GM12878 (cell line): ENCODE measurements around the gene MLXIP. TPM values are rescaled to one million over a fixed set of nuclear protein-coding genes. Genes with fewer than 3 reads are reported as not detected.

Experiments used
- ATAC-seq: fragments of 200-7000 bp; cut with Tn5 transposase; 3 replicates; pipeline ENCODE4 v1.9.1; 2020; ENCODE audit warnings: mild to moderate bottlenecking, moderate library complexity
- BruUV-seq: library from RNA; stranded (reverse); fragments of 400-500 nt; replicated peaks from 2 replicates; lab custom pipeline; 2021; lab: Mats Ljungman, UMichigan
- CTCF ChIA-PET: fragments of 300-600 bp; sonication (Branson Sonifier 250); formaldehyde crosslinking; extraction: SDS; loops from one replicate; lab custom pipeline; 2021; ENCODE audit warnings: inconsistent platforms; lab: Yijun Ruan, JAX
- POLR2A ChIA-PET: fragments of 350-600 bp; formaldehyde crosslinking; extraction: SDS; loops from one replicate; lab custom pipeline; 2021; ENCODE audit warnings: inconsistent platforms; lab: Charles Lee
- RAD21 ChIA-PET: fragments of 300-600 bp; sonication (Branson Sonifier 250); formaldehyde crosslinking; loops from one replicate; lab custom pipeline; 2023; ENCODE audit warnings: antibody characterized with exemption; ENCODE audit not compliant: unreplicated experiment; lab: Charles Lee
- SMC1A ChIA-PET: fragments of 300-600 bp; sonication (Branson Sonifier 250); formaldehyde crosslinking; loops from one replicate; lab custom pipeline; 2023; ENCODE audit not compliant: unreplicated experiment, uncharacterized antibody; lab: Charles Lee
- DNase-seq: peaks from one replicate; pipeline ENCODE4 v3.0.0-alpha.2; 2011; ENCODE audit warnings: low read depth, low spot score
- FAIRE-seq: peaks from 3 replicates; lab custom pipeline; 2011; peaks lifted over from hg19 to GRCh38; lab: Jason Lieb, UNC
- H2AFZ ChIP-seq: 2 replicates; pipeline ENCODE4 v1.6.0; 2011; ENCODE audit warnings: low read depth, low read length, control low read depth; ENCODE audit not compliant: control insufficient read depth
- H3K27ac ChIP-seq: 2 replicates; pipeline ENCODE4 v1.5.1; 2011; ENCODE audit warnings: control low read depth; ENCODE audit not compliant: control insufficient read depth, insufficient read depth
- H3K27me3 ChIP-seq, 2 experiments: replicated peaks in 1 of 2; 2 replicates each; pipeline versions ENCODE4 v1.6.0 to v1.6.1; 2011; ENCODE audit warnings: low read length in 1 of 2; ENCODE audit not compliant: control insufficient read depth in 2 of 2, insufficient read depth in 2 of 2
- H3K36me3 ChIP-seq, 2 experiments: 2 replicates each; pipeline ENCODE4 v1.5.1; 2011; ENCODE audit warnings: low read length in 1 of 2; ENCODE audit not compliant: control insufficient read depth in 2 of 2, insufficient read depth in 2 of 2
- H3K4me1 ChIP-seq: 2 replicates; pipeline ENCODE4 v1.6.1; 2011; ENCODE audit warnings: mild to moderate bottlenecking, low read length, moderate library complexity, mixed read lengths; ENCODE audit not compliant: control insufficient read depth, insufficient read depth
- H3K4me2 ChIP-seq: 2 replicates; pipeline ENCODE4 v1.6.0; 2011; ENCODE audit warnings: control low read depth; ENCODE audit not compliant: control insufficient read depth, insufficient read depth
- H3K4me3 ChIP-seq: fragments of 200-600 bp; sonication (generic); 2 replicates; pipeline ENCODE4 v1.5.1; 2016
- H3K79me2 ChIP-seq: 2 replicates; pipeline ENCODE4 v1.6.0; 2011; ENCODE audit warnings: low read length; ENCODE audit not compliant: control insufficient read depth, insufficient read depth
- H3K9ac ChIP-seq: 2 replicates; pipeline ENCODE4 v1.8.0; 2011; ENCODE audit warnings: low read length, control low read depth, mixed read lengths; ENCODE audit not compliant: control insufficient read depth, insufficient read depth
- H3K9me3 ChIP-seq: replicated peaks from 3 replicates; pipeline ENCODE4 v1.5.1; 2011; ENCODE audit warnings: mild to moderate bottlenecking, low read length; ENCODE audit not compliant: control insufficient read depth, insufficient read depth
- H4K20me1 ChIP-seq: 2 replicates; pipeline ENCODE4 v1.6.0; 2011; ENCODE audit not compliant: control insufficient read depth, insufficient read depth
- BCL11A ChIP-seq: IDR thresholded peaks from 2 replicates; pipeline ENCODE4 v1.6.1; 2011; ENCODE audit warnings: low read depth, low read length
- BCLAF1 ChIP-seq: fragments of 450-650 bp; IDR thresholded peaks from 2 replicates; pipeline ENCODE4 v1.6.1; 2017; ENCODE audit warnings: antibody characterized with exemption, mild to moderate bottlenecking, moderate library complexity
- CREM ChIP-seq: IDR thresholded peaks from 2 replicates; pipeline ENCODE4 v1.6.1; 2014; ENCODE audit warnings: antibody characterized with exemption, low read depth
- FOXM1 ChIP-seq: IDR thresholded peaks from 2 replicates; pipeline ENCODE4 v1.6.1; 2012; ENCODE audit warnings: low read depth, mild to moderate bottlenecking, inconsistent platforms, low read length, moderate library complexity
- HDGF ChIP-seq: fragments of 450-650 bp; IDR thresholded peaks from 2 replicates; pipeline ENCODE4 v1.6.1; 2016; ENCODE audit warnings: antibody characterized with exemption
- MEF2B ChIP-seq: fragments of 450-650 bp; IDR thresholded peaks from 2 replicates; pipeline ENCODE4 v1.6.1; 2018; ENCODE audit warnings: mild to moderate bottlenecking, moderate library complexity; ENCODE audit not compliant: partially characterized antibody, poor library complexity, severe bottlenecking
- NBN ChIP-seq: fragments of 450-650 bp; IDR thresholded peaks from 2 replicates; pipeline ENCODE4 v1.6.1; 2016
- NFIC ChIP-seq: IDR thresholded peaks from 2 replicates; pipeline ENCODE4 v1.6.1; 2012; ENCODE audit warnings: low read depth, mild to moderate bottlenecking, inconsistent platforms, low read length, moderate library complexity
- NRF1 ChIP-seq: conservative IDR thresholded peaks from 2 replicates; pipeline ENCODE4 v1.6.1; 2011; ENCODE audit warnings: mild to moderate bottlenecking, low read depth, low read length, improper control_type of control experiment
- PRDM15 ChIP-seq: fragments of 450-650 bp; formaldehyde crosslinking; IDR thresholded peaks from 2 replicates; pipeline ENCODE4 v1.4.0; 2020; ENCODE audit warnings: mild to moderate bottlenecking, moderate library complexity
- RAD21 ChIP-seq: IDR thresholded peaks from 2 replicates; pipeline ENCODE4 v1.6.1; 2011; ENCODE audit warnings: mild to moderate bottlenecking, low read depth, low read length, moderate library complexity; ENCODE audit not compliant: insufficient read depth
- RCOR1 ChIP-seq: conservative IDR thresholded peaks from 2 replicates; pipeline ENCODE4 v1.6.1; 2012; ENCODE audit warnings: low read depth, low read length, improper control_type of control experiment
- RELB ChIP-seq: fragments of 450-650 bp; IDR thresholded peaks from 2 replicates; pipeline ENCODE4 v1.6.1; 2017; ENCODE audit warnings: low read depth, mild to moderate bottlenecking, moderate library complexity
- SREBF2 ChIP-seq: IDR thresholded peaks from 2 replicates; pipeline ENCODE4 v1.6.1; 2012; ENCODE audit warnings: mild to moderate bottlenecking, low read length
- WGBS: methylation state at CpG from one replicate; pipeline ENCODE4 v1.1.6; 2016; ENCODE audit warnings: low lambda C conversion rate; ENCODE audit not compliant: insufficient replicate concordance, insufficient coverage; ENCODE audit errors: missing lambda C conversion rate; 5-methylcytosine and 5-hydroxymethylcytosine counted together
- in situ Hi-C: fragments of 300-500 bp; cut with MboI; formaldehyde crosslinking; loops from 9 replicates; pipeline ENCODE4 v1.14.3; 2018; ENCODE audit warnings: mixed read lengths
- intact Hi-C: fragments of 100-400 bp; cut with micrococcal nuclease; formaldehyde crosslinking; loops from one replicate; pipeline ENCODE4 v1.14.2; 2022; ENCODE audit not compliant: unreplicated experiment
- polyA plus RNA-seq, 11 experiments: library from polyadenylated mRNA; depleted of rRNA in 4 of 11; unstranded in 6 of 11; stranded (reverse) in 5 of 11; fragments of >200 nt; fragmentation: Nextera tagmentation in 4 of 11; fragmentation: Illumina TruSeq in 1 of 11; extraction: Ambion mirVana in 4 of 11; extraction: Trizol in 1 of 11; gene quantifications; 1 replicate in 1 of 11; 2 replicates in 10 of 11; pipeline versions ENCODE4 v1.2.1 to v1.2.3, GENCODE V29; 2011 to 2016; ENCODE audit warnings: inconsistent platforms in 2 of 11, missing spikeins in 2 of 11, low read depth in 1 of 11
- total RNA-seq, 4 experiments: library from RNA; depleted of rRNA in 3 of 4; stranded (reverse); fragments of >200 nt in 3 of 4; fragmentation: Illumina TruSeq in 1 of 4; extraction: Trizol in 1 of 4; gene quantifications; 2 replicates each; pipeline versions ENCODE4 v1.2.1 to v1.2.3, GENCODE V29; 2013 to 2021

Gene MLXIP
- total and polyA plus RNA-seq, 10 of the 15 experiments (the other 5 are each of a cell fraction or from before 2014, with no cell fraction given) = 1.1 to 23.7 (median 7.0) TPM

DNA sequence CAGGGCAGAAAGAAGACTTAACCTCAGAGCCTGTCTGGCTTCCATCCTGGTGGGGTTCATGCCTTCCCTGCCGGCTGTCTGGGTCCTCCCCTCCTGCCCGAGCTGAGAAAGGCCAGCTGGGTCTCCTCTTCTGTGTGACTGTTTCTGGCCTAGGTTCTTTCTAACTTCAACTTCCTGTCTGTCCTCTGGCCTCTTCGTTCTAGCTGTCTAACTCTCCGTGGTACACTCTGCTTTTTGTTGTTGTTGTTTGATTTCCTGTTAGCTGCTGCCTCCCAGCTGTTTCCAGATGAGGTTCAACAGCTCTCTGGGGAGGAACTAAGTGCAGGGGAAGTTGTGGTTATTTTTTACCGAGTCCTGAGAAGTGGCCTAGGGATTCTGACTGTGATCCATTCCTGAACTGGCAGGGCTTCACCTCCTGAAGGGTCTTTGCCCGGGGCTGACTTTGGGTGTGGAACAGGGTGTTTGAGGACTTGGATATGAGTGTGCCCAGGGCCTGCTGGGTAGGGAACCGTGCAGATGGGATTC is 3.2 kb downstream of the MLXIP start:
- no TSS peak for BruUV-seq
- ChIA-PET CTCF (interaction anchor here (0.7 to 3.9 kb wide), 11 partner anchors 13 to 165 kb away, joined by 3 to 32 read pairs (median 4); partner anchors contain the start of gene CFAP251), RAD21 (interaction anchor here (0.6 to 2.5 kb wide), 8 partner anchors 13 to 187 kb away, joined by 3 to 10 read pairs (median 4); partner anchors contain the start of gene CFAP251), SMC1A (interaction anchor here (0.9 to 2.9 kb wide), 10 partner anchors 9 to 91 kb away, joined by 3 to 16 read pairs (median 5); no protein-coding TSS in a partner anchor), POLR2A (interaction anchor here (0.6 to 3.2 kb wide), 5 partner anchors 9 to 719 kb away, joined by 3 to 13 read pairs (median 5); no protein-coding TSS in a partner anchor)
- peaks cover 0 to 1% of the 10 kb centered on the region in 2 experiments; a peak in 1 of 4 replicates for H3K36me3 ChIP-seq
- H3K9ac ChIP-seq = no peak overlapping the region; the same call in none of the 2 replicates
- in situ Hi-C loops = no loop called here
- intact Hi-C loops = no loop called here
- H3K4me3 ChIP-seq = peak overlapping the region; percentile 69
- H3K27me3 ChIP-seq = no peaks in the 10 kb centered on the region
- H3K79me2 ChIP-seq = no peaks in the 10 kb centered on the region; the same call in 1 of the 2 replicates
- peaks cover 43% of the 10 kb centered on the region for H3K4me1 ChIP-seq
- H3K9me3 ChIP-seq = no peaks in the 10 kb centered on the region
- H3K27ac ChIP-seq = peak overlapping the region; percentile 28
- peak overlapping the region; percentile 1 for H2AFZ ChIP-seq
- 0 out of 2 replicates have a peak, but pooled peaks cover 3% of the 10 kb centered on the region for H4K20me1 ChIP-seq
- FAIRE-seq = peak; percentile 62
- H3K4me2 ChIP-seq = peak overlapping the region; percentile 91
- ATAC-seq = peak; percentile 57
- WGBS = 0% methylated on average over 7 of the region's 7 CpGs
- peak; percentile 58 for DNase-seq
- TF ChIP-seq NRF1 = no peak
- TF ChIP-seq BCL11A = 0 out of 2 replicates have a peak, but pooled peaks have one; percentile 17
- peak; percentile 45; the same call in 1 of the 2 replicates for TF ChIP-seq RAD21
- TF ChIP-seq RELB = 0 out of 2 replicates have a peak, but pooled peaks have one; percentile 49
- TF ChIP-seq NFIC = peak; percentile 32; the same call in 1 of the 2 replicates
- peak; percentile 48; the same call in 1 of the 2 replicates for TF ChIP-seq NBN
- peak; percentile 31; the same call in 1 of the 2 replicates for TF ChIP-seq CREM
- no peak for TF ChIP-seq PRDM15 (CRISPR knock-in tag)
- no peak for TF ChIP-seq RCOR1
- peak; percentile 66 for TF ChIP-seq MEF2B
- no peak for TF ChIP-seq HDGF
- TF ChIP-seq FOXM1 = 0 out of 2 replicates have a peak, but pooled peaks have one; percentile 41
- TF ChIP-seq BCLAF1 = no peak
- no peak for TF ChIP-seq SREBF2
